Fibroblast of lung (primary cell): Measurements from ENCODE around the gene KRT85. TPM values are rescaled to one million over a fixed set of nuclear protein-coding genes. Genes with fewer than 3 reads are reported as not detected.

Experiments
- DNase-seq, 2 donors: peaks; one replicate each; pipeline versions ENCODE4 v3.0.0 to v3.0.0-alpha.2; 2010; ENCODE audit warnings: low read depth in 2 of 2
- H2AFZ ChIP-seq: 2 replicates; pipeline ENCODE4 v1.5.1; 2012; ENCODE audit warnings: low read length, control low read depth, inconsistent platforms
- H3K27ac ChIP-seq: 2 replicates; pipeline ENCODE4 v1.5.1; 2011; ENCODE audit warnings: low read length, control low read depth; ENCODE audit not compliant: insufficient read depth
- H3K27me3 ChIP-seq: 2 replicates; pipeline ENCODE4 v1.5.1; 2011; ENCODE audit warnings: mild to moderate bottlenecking, low read length; ENCODE audit not compliant: control insufficient read depth, insufficient read depth
- H3K36me3 ChIP-seq: 2 replicates; pipeline ENCODE4 v1.5.1; 2011; ENCODE audit warnings: low read length; ENCODE audit not compliant: control insufficient read depth, insufficient read depth
- H3K4me1 ChIP-seq: 2 replicates; pipeline ENCODE4 v1.5.1; 2011; ENCODE audit warnings: low read length; ENCODE audit not compliant: control insufficient read depth, insufficient read depth; ENCODE audit errors: extremely low read depth
- H3K4me2 ChIP-seq: 2 replicates; pipeline ENCODE4 v1.5.1; 2011; ENCODE audit warnings: low read length, control low read depth; ENCODE audit not compliant: insufficient read depth; ENCODE audit errors: extremely low read depth
- H3K4me3 ChIP-seq, 4 experiments: fragments of 200-600 bp in 1 of 4; sonication (generic) in 1 of 4; replicated peaks in 1 of 4; 2 replicates each; pipeline ENCODE4 v1.5.1; 2011 to 2016; ENCODE audit warnings: low read length in 4 of 4, low read depth in 3 of 4, mild to moderate bottlenecking in 3 of 4, control low read depth in 2 of 4, inconsistent platforms in 1 of 4, mixed read lengths in 1 of 4; ENCODE audit not compliant: insufficient read depth in 1 of 4; ENCODE audit errors: control extremely low read depth in 1 of 4
- H3K79me2 ChIP-seq: 2 replicates; pipeline ENCODE4 v1.5.1; 2012; ENCODE audit warnings: mild to moderate bottlenecking, low read length, inconsistent platforms; ENCODE audit not compliant: control insufficient read depth, insufficient read depth
- H3K9ac ChIP-seq: 2 replicates; pipeline ENCODE4 v1.5.1; 2011; ENCODE audit warnings: mild to moderate bottlenecking, low read length, control low read depth; ENCODE audit not compliant: insufficient read depth
- H3K9me3 ChIP-seq: 2 replicates; pipeline ENCODE4 v1.5.1; 2012; ENCODE audit warnings: low read depth, low read length; ENCODE audit not compliant: control insufficient read depth, insufficient read depth
- H4K20me1 ChIP-seq: 2 replicates; pipeline ENCODE4 v1.5.1; 2011; ENCODE audit warnings: low read length; ENCODE audit not compliant: control insufficient read depth, insufficient read depth; ENCODE audit errors: extremely low read depth
- CTCF ChIP-seq, 2 donors: IDR thresholded peaks in 1 of 2; conservative IDR thresholded peaks in 1 of 2; 1 replicate in 1 of 2; 2 replicates in 1 of 2; pipeline ENCODE4 v1.5.1; 2011 to 2012; ENCODE audit warnings: low read length in 2 of 2, control low read depth in 1 of 2, inconsistent platforms in 1 of 2, low read depth in 1 of 2, mild to moderate bottlenecking in 1 of 2
- EZH2 ChIP-seq: IDR thresholded peaks from 2 replicates; pipeline ENCODE4 v1.5.1; 2012; ENCODE audit warnings: low read length, control low read depth, mild to moderate bottlenecking; ENCODE audit errors: missing control alignments
- polyA plus RNA-seq, 2 donors: library from polyadenylated mRNA; depleted of rRNA in 1 of 2; stranded (reverse) in 1 of 2; unstranded in 1 of 2; fragments of >200 nt; gene quantifications; 2 replicates each; pipeline ENCODE4 v1.2.1, GENCODE V29; 2011 to 2012; ENCODE audit warnings: missing spikeins in 1 of 2
- total RNA-seq: library from RNA; depleted of rRNA; stranded (reverse); fragments of >200 nt; gene quantifications from 2 replicates; pipeline ENCODE4 v1.2.1, GENCODE V29; 2014

The KRT85 gene
- total and polyA plus RNA-seq, 2 donors (not counting 1 experiment from before 2014, with no cell fraction given), result not detected

GRCh38 chr12:52337054-52337453, 30.2 kb downstream of the KRT85 start:
- Histone ChIP-seq H3K36me3 (no peaks in the 10 kb centered on the region), H3K79me2 (no peaks in the 10 kb centered on the region), H3K9ac (no peak overlapping the region), H3K4me2 (no peak overlapping the region), H3K9me3 (no peaks in the 10 kb centered on the region), H3K27me3 (peaks cover 21% of the 10 kb centered on the region), H2AFZ (no peak overlapping the region), H4K20me1 (no peaks in the 10 kb centered on the region), H3K4me1 (no peaks in the 10 kb centered on the region), H3K27ac (no peak overlapping the region), H3K4me3 (no peak overlapping the region)
- DNase-seq, result peak in 1 of 2 donors; percentile 16
- TF ChIP-seq CTCF (conservative IDR thresholded peaks at IDR 0.05 in 1 of 2, IDR thresholded peaks at IDR 0.05 in 1 of 2; ENCODE audit: low read depth in 1 of 2, low read length in 2 of 2) (no peak), EZH2 (no peak)

- Histone ChIP-seq H2AFZ (no peak overlapping the region), H3K9me3 (no peaks in the 10 kb centered on the region), H3K4me1 (no peaks in the 10 kb centered on the region), H3K9ac (no peak overlapping the region), H3K4me3 (no peak overlapping the region), H4K20me1 (no peaks in the 10 kb centered on the region), H3K4me2 (no peak overlapping the region), H3K27me3 (peaks cover 21% of the 10 kb centered on the region), H3K27ac (no peak overlapping the region), H3K36me3 (no peaks in the 10 kb centered on the region), H3K79me2 (no peaks in the 10 kb centered on the region)
- DNase-seq, result no peak
- no peak for TF ChIP-seq CTCF (conservative IDR thresholded peaks at IDR 0.05 in 1 of 2, IDR thresholded peaks at IDR 0.05 in 1 of 2; ENCODE audit: low read depth in 1 of 2, low read length in 2 of 2)
- no peak for TF ChIP-seq EZH2
Observed at GRCh38 chr12:52336641-52337040, 30.6 kb downstream of the KRT85 start.

DNA sequence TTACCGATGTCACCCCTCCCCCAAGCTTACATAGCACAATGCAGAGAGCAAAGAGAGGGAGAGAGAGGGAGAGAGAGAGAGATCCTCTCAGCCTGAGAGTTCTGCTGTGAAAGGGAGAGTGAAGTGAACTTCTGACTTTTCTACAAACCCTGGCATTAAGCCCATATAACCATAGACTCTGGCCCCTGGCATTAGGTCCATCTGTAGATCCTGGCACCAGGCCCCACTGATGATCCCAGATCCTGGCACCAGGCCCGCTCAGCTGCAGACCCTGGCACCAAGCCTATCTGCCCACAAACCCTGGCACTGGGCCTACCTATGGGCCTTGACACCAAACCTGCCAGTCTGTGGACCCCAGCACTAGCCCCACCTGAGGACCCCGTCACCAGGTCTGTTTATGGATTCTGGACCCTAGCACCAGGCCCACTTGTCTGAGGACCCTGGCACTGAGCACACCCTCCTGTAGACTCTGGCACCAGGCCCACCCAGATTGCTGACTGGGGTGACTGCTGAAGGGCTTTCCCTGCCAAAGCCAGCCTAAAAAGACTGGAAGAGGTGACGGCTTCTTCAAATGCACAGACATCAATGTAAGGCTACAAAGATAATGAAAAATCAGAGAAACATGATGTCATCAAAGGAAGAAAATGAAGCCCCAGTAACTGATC, 31.6 kb downstream of the KRT85 start:
- DNase-seq, result no peak
- no peak overlapping the region for H3K9ac ChIP-seq
- H3K27me3 ChIP-seq, result peaks cover 19% of the 10 kb centered on the region
- H3K4me3 ChIP-seq, result no peak overlapping the region
- H3K27ac ChIP-seq, result no peak overlapping the region
- no peak overlapping the region for H3K4me2 ChIP-seq
- no peaks in the 10 kb centered on the region for H3K4me1 ChIP-seq
- H3K36me3 ChIP-seq, result no peaks in the 10 kb centered on the region
- H4K20me1 ChIP-seq, result no peaks in the 10 kb centered on the region
- no peak for TF ChIP-seq EZH2
- TF ChIP-seq CTCF (conservative IDR thresholded peaks at IDR 0.05 in 1 of 2, IDR thresholded peaks at IDR 0.05 in 1 of 2; ENCODE audit: low read depth in 1 of 2, low read length in 2 of 2), result no peak
- H2AFZ ChIP-seq, result no peak overlapping the region
- H3K79me2 ChIP-seq, result no peaks in the 10 kb centered on the region
- no peaks in the 10 kb centered on the region for H3K9me3 ChIP-seq
